Activated B cell treated with CpG ODN at 0.5 μM for 24 hours (primary cell): ENCODE results near the gene TRAF6. TPM values are rescaled to one million over a fixed set of nuclear protein-coding genes. Genes with fewer than 3 reads are reported as not detected.

ENCODE experiments used
- ATAC-seq: fragments of 200-7000 bp; cut with Tn5 transposase; one replicate; pipeline ENCODE4 v1.10.0; 2021; ENCODE audit warnings: low read depth, mild to moderate bottlenecking, moderate library complexity
- CTCF ChIA-PET: fragments of 350-600 bp; sonication (Branson Sonifier 250); formaldehyde crosslinking; loops from one replicate; lab custom pipeline; 2021; ENCODE audit warnings: antibody characterized with exemption; lab: Charles Lee
- POLR2A ChIA-PET: fragments of 350-600 bp; sonication (Branson Sonifier 250); formaldehyde crosslinking; loops from one replicate; lab custom pipeline; 2021; ENCODE audit warnings: antibody characterized with exemption; lab: Charles Lee
- DNase-seq: peaks from one replicate; pipeline ENCODE4 v3.0.0; 2022
- H3K27ac Mint-ChIP-seq: one replicate; pipeline ENCODE4 v1.8.0; 2020; ENCODE audit warnings: mixed read lengths
- H3K27me3 Mint-ChIP-seq: one replicate; pipeline ENCODE4 v1.8.0; 2021; ENCODE audit warnings: mixed read lengths
- H3K36me3 Mint-ChIP-seq: one replicate; pipeline ENCODE4 v1.8.0; 2021; ENCODE audit warnings: low read depth, mixed read lengths
- H3K4me1 Mint-ChIP-seq: one replicate; pipeline ENCODE4 v1.8.0; 2021; ENCODE audit warnings: mixed read lengths
- H3K4me3 Mint-ChIP-seq: one replicate; pipeline ENCODE4 v1.8.0; 2020; ENCODE audit warnings: mild to moderate bottlenecking, mixed read lengths
- H3K9me3 Mint-ChIP-seq: one replicate; pipeline ENCODE4 v1.8.0; 2020; ENCODE audit warnings: mixed read lengths
- intact Hi-C: fragments of 100-400 bp; cut with micrococcal nuclease; formaldehyde crosslinking; loops from one replicate; pipeline ENCODE4 v1.15.1; 2024
- total RNA-seq: library from RNA; stranded (reverse); gene quantifications from 2 replicates; pipeline ENCODE4 v1.2.3, GENCODE V29; 2022
- TF ChIP-seq, protein P1 (sequence below): fragments of 200-600 bp; IDR thresholded peaks from one replicate; pipeline ENCODE4 v1.8.0; 2022; ENCODE audit warnings: antibody characterized with exemption, mild to moderate bottlenecking

TRAF6 gene
- total RNA-seq, 1 donor from 2014 or later, result 19.3 TPM

DNA sequence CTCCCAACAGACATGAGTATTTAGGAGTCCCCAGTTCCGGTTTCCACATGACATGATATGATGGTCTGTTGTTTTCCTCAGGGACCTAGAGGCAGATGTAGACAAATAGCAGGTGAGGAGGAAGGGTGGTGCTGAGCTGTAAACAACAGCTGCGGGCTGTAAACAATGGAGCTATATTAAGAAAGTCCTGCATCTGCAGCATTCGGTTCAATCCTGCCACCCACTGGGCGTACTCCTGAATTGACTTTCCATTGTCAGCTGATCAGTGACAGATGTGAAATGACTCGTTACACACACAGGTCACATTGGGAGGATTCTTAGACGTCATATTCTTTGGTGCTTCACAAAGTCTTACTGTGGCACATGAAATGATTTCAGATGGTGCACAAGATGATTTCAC is 30.9 kb upstream of the TRAF6 start:
- CTCF ChIA-PET, result no interaction called here
- POLR2A ChIA-PET, result no interaction called here
- Mint-ChIP-seq H3K36me3 (no peaks in the 10 kb centered on the region), H3K4me3 (no peak overlapping the region), H3K9me3 (no peaks in the 10 kb centered on the region), H3K27ac (no peak overlapping the region), H3K4me1 (peaks cover 5% of the 10 kb centered on the region), H3K27me3 (peaks cover 18% of the 10 kb centered on the region)
- TF ChIP-seq, protein P1, sequence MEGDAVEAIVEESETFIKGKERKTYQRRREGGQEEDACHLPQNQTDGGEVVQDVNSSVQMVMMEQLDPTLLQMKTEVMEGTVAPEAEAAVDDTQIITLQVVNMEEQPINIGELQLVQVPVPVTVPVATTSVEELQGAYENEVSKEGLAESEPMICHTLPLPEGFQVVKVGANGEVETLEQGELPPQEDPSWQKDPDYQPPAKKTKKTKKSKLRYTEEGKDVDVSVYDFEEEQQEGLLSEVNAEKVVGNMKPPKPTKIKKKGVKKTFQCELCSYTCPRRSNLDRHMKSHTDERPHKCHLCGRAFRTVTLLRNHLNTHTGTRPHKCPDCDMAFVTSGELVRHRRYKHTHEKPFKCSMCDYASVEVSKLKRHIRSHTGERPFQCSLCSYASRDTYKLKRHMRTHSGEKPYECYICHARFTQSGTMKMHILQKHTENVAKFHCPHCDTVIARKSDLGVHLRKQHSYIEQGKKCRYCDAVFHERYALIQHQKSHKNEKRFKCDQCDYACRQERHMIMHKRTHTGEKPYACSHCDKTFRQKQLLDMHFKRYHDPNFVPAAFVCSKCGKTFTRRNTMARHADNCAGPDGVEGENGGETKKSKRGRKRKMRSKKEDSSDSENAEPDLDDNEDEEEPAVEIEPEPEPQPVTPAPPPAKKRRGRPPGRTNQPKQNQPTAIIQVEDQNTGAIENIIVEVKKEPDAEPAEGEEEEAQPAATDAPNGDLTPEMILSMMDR, result no peak
- intact Hi-C loops, result no loop called here
- DNase-seq (no peak), ATAC-seq (no peak)

DNA sequence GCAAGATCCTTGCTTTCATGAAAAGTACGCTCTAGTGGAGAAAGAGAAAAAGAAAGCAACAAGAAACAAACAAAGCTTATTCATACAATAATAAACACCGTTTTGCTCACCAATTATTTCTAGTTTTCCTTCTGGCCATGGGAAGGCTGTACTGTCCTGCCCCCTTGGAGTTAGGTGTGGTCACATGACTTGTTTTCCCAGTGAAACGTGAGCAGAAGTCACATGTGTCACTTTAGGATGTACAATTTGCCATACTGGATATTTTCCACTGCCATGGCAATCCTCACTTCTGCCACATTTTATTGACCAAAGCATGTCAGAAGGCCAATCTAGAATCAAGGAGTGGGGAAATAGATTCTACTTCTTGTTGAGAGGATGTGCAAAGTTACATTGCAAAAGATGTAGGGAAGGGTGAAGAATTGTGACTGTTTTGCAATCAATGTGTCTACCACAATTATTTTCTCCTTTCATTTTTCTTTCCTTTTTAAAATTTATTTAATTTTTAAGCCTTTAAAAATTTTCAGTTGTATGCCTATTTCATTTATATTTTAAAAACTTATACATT is 24.3 kb upstream of the TRAF6 start:
- H3K4me3 Mint-ChIP-seq, result no peak overlapping the region
- DNase-seq, result no peak
- CTCF ChIA-PET, result interaction anchor here (0.6 kb wide), 1 partner anchor 242 kb away, joined by 3 read pairs; no protein-coding TSS in a partner anchor

GRCh38 chr11:36532941-36533601 is 23.0 kb upstream of the TRAF6 start:
- no peak for ATAC-seq
- CTCF ChIA-PET, result no interaction called here
- Mint-ChIP-seq H3K9me3 (peaks cover 2% of the 10 kb centered on the region), H3K27ac (no peak overlapping the region), H3K4me3 (no peak overlapping the region), H3K36me3 (no peaks in the 10 kb centered on the region), H3K4me1 (no peaks in the 10 kb centered on the region), H3K27me3 (peaks cover 10% of the 10 kb centered on the region)
- TF ChIP-seq, protein P1, result no peak
- intact Hi-C loops, result no loop called here
- no peak for DNase-seq
- POLR2A ChIA-PET, result no interaction called here

More for the DNA sequence above, 24.3 kb upstream of the TRAF6 start:
- Mint-ChIP-seq H3K4me1 (no peaks in the 10 kb centered on the region), H3K27me3 (peaks cover 5% of the 10 kb centered on the region), H3K9me3 (no peaks in the 10 kb centered on the region), H3K36me3 (no peaks in the 10 kb centered on the region), H3K27ac (no peak overlapping the region)
- POLR2A ChIA-PET, result no interaction called here
- TF ChIP-seq, protein P1, result no peak
- intact Hi-C loops, result no loop called here
- no peak for ATAC-seq

GRCh38 chr11:36530840-36531239 is 20.8 kb upstream of the TRAF6 start:
- Mint-ChIP-seq H3K4me3 (no peak overlapping the region), H3K9me3 (peaks cover 2% of the 10 kb centered on the region), H3K4me1 (no peaks in the 10 kb centered on the region), H3K27me3 (peaks cover 18% of the 10 kb centered on the region), H3K27ac (no peak overlapping the region), H3K36me3 (no peaks in the 10 kb centered on the region)
- intact Hi-C loops, result no loop called here
- TF ChIP-seq, protein P1, result no peak
- POLR2A ChIA-PET, result no interaction called here
- DNase-seq (no peak), ATAC-seq (no peak)
- CTCF ChIA-PET, result no interaction called here

GRCh38 chr11:36513965-36514364 is 3.9 kb upstream of the TRAF6 start:
- peaks cover 21% of the 10 kb centered on the region for H3K27me3 Mint-ChIP-seq
- peaks cover 3% of the 10 kb centered on the region for H3K9me3 Mint-ChIP-seq
- no peak overlapping the region for H3K4me3 Mint-ChIP-seq
- ATAC-seq, result no peak
- H3K27ac Mint-ChIP-seq, result no peak overlapping the region
- TF ChIP-seq, protein P1, result no peak
- H3K36me3 Mint-ChIP-seq, result peaks cover 10% of the 10 kb centered on the region
- peaks cover 8% of the 10 kb centered on the region for H3K4me1 Mint-ChIP-seq
- CTCF ChIA-PET, result interaction anchor here (1.1 to 1.5 kb wide), 3 partner anchors 21 to 222 kb away, joined by 3 to 4 read pairs (median 3); no protein-coding TSS in a partner anchor
- POLR2A ChIA-PET, result no interaction called here
- no peak for DNase-seq
- intact Hi-C loops, result no loop called here
